ENCODE results near the gene SNIP1. TPM values are rescaled to one million over a fixed set of nuclear protein-coding genes. Genes with fewer than 3 reads are reported as not detected.
"Not testable (repeated sequence)": the region's sequence is repeated elsewhere in the genome, so short reads cannot be mapped to it uniquely, and the experiment has no call there.

SNIP1 gene
- total and polyA plus RNA-seq, 12 donors, result 4.0 to 22.4 (median 14.1) TPM

GRCh38 chr1:37588939-37589338 is 34.8 kb upstream of the SNIP1 start:
- intact Hi-C loops (cut with DNase I), result no loop called here
- H3K4me3 ChIP-seq, result no peak overlapping the region
- 88 to 98% (median 92%) methylated on average over 2 of the region's 2 CpGs for WGBS, 4 donors
- peaks cover 3 to 5% of the 10 kb centered on the region in 2 donors for H3K4me1 ChIP-seq (replicated peaks in 1 of 2)
- DNase-seq, result no peak
- peaks cover 0 to 61% of the 10 kb centered on the region in 2 donors for H3K36me3 ChIP-seq (replicated peaks in 1 of 2)
- TF ChIP-seq, protein P1, sequence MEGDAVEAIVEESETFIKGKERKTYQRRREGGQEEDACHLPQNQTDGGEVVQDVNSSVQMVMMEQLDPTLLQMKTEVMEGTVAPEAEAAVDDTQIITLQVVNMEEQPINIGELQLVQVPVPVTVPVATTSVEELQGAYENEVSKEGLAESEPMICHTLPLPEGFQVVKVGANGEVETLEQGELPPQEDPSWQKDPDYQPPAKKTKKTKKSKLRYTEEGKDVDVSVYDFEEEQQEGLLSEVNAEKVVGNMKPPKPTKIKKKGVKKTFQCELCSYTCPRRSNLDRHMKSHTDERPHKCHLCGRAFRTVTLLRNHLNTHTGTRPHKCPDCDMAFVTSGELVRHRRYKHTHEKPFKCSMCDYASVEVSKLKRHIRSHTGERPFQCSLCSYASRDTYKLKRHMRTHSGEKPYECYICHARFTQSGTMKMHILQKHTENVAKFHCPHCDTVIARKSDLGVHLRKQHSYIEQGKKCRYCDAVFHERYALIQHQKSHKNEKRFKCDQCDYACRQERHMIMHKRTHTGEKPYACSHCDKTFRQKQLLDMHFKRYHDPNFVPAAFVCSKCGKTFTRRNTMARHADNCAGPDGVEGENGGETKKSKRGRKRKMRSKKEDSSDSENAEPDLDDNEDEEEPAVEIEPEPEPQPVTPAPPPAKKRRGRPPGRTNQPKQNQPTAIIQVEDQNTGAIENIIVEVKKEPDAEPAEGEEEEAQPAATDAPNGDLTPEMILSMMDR (IDR thresholded peaks at IDR 0.05), result no peak
- TF ChIP-seq POLR2A (IDR thresholded peaks at IDR 0.05), result no peak
- no peaks in the 10 kb centered on the region for H3K27me3 ChIP-seq
- H3K27ac ChIP-seq, result no peak overlapping the region
- no peaks in the 10 kb centered on the region for H3K9me3 ChIP-seq (replicated peaks in 1 of 3)

GRCh38 chr1:37584544-37584943 is 30.5 kb upstream of the SNIP1 start:
- peaks cover 0 to 68% of the 10 kb centered on the region in 2 donors for H3K36me3 ChIP-seq (replicated peaks in 1 of 2)

DNA sequence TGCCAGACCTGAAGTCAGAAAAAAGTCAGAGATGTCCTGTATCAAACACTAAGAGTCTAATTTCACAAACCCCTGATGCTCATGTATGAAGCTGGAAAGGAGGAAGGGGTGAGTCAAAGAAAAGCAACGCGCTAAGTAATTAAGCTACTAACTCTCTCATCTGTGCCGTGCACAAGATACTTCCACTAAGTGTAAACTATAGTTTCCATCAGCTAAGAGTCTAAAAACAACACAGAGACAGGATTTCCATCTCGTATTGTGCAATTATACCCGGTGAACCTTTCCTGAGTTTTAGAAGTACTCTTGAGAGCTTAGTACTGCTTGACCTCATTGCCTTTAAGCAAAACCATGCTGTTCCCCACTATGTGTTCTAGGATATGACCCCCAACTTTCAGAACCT is 21.6 kb upstream of the SNIP1 start:
- no peak for DNase-seq
- no peaks in the 10 kb centered on the region for H3K4me1 ChIP-seq (replicated peaks in 1 of 2)
- no peak overlapping the region for H3K27ac ChIP-seq
- no peak for TF ChIP-seq POLR2A (IDR thresholded peaks at IDR 0.05)
- TF ChIP-seq, protein P1 (IDR thresholded peaks at IDR 0.05), result no peak
- 90 to 100% (median 95%) methylated on average over 5 of the region's 5 CpGs for WGBS, 4 donors
- H3K9me3 ChIP-seq (replicated peaks in 1 of 3), result no peaks in the 10 kb centered on the region
- no peak overlapping the region for H3K4me3 ChIP-seq
- H3K36me3 ChIP-seq (replicated peaks in 1 of 2), result peaks cover 0 to 84% of the 10 kb centered on the region in 2 donors
- no peaks in the 10 kb centered on the region for H3K27me3 ChIP-seq
- intact Hi-C loops (cut with DNase I), result no loop called here

More at GRCh38 chr1:37584544-37584943, 30.5 kb upstream of the SNIP1 start:
- 89 to 95% (median 93%) methylated on average over 4 of the region's 4 CpGs for WGBS, 4 donors
- H3K4me3 ChIP-seq; H3K27me3 ChIP-seq; DNase-seq; H3K4me1 ChIP-seq (replicated peaks in 1 of 2); H3K9me3 ChIP-seq (replicated peaks in 1 of 3); intact Hi-C loops (cut with DNase I); H3K27ac ChIP-seq: not testable (repeated sequence)

DNA sequence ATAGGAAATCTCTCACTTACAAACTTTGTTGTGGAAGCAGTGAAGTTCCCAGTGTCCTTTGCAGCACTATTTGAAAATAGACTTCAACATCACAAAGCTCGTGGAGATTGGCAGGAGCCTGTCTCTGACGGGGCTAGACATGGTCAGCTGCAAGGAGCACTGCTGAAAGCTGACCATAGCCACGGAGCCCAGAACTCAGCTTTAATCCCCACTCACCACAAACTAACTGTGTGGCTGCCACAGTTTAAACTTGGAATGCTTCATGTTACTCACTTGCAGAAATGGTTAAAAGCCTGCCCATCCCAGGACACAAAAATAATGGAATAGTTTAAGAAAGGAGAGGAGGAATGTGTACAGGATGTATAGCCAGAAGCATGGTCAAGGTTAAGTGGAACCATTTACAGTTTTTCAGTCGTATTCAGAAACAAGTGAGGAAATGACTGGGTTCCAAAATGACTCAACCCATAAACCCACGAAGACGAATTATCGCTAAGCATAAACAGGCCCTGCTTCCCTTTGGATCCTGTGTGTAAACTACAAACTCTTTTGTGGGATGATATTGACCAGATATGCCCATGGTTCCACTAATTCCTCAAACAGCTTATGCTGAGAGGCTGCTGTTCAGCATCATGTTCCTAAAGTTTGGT is 20.9 kb upstream of the SNIP1 start:
- intact Hi-C loops (cut with DNase I), result no loop called here
- H3K36me3 ChIP-seq (replicated peaks in 1 of 2), result peaks cover 0 to 84% of the 10 kb centered on the region in 2 donors
- no peak overlapping the region for H3K4me3 ChIP-seq
- WGBS, 4 donors, result 71 to 83% (median 81%) methylated on average over 7 of the region's 7 CpGs
- H3K4me1 ChIP-seq (replicated peaks in 1 of 2), result no peaks in the 10 kb centered on the region
- no peaks in the 10 kb centered on the region for H3K9me3 ChIP-seq (replicated peaks in 1 of 3)
- no peak for DNase-seq
- H3K27me3 ChIP-seq, result no peaks in the 10 kb centered on the region
- H3K27ac ChIP-seq, result no peak overlapping the region
- no peak for TF ChIP-seq POLR2A (IDR thresholded peaks at IDR 0.05)
- TF ChIP-seq, protein P1 (IDR thresholded peaks at IDR 0.05), result no peak
